Measurements from ENCODE around the gene CAMSAP1.

GRCh38 chr9:135895202-135895848 lies 12.0 kb downstream of the CAMSAP1 start:
- TF ChIP-seq YY1 (IDR thresholded peaks at IDR 0.05; ENCODE audit: insufficient read depth, insufficient read length) = no peak
- TF ChIP-seq SUZ12 (IDR thresholded peaks at IDR 0.05; ENCODE audit: extremely low read depth, insufficient read depth, insufficient read length) = no peak
